ENCODE data around the gene GLI3.

DNA sequence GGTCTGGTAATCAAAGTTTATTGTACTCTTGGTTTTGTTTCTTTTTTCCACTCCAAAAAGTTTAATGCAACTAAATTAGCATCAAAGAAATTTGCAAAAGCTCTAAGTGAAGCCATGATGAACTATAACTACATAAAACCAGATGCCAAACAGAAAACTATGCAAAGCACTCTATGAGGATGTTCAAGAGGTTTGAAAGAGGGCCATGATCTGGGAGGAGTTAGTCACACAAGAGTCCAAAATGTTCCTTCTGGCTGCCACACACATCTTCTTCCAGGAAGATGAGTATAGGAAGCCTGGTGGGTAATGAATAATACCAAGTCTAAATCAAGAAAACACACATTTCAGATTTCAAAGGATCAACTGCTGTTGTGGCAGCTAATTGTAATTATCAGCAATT lies 28.4 kb downstream of the GLI3 start:
- TF ChIP-seq POLR2A (IDR thresholded peaks at IDR 0.05) = no peak
- TF ChIP-seq, protein P1, sequence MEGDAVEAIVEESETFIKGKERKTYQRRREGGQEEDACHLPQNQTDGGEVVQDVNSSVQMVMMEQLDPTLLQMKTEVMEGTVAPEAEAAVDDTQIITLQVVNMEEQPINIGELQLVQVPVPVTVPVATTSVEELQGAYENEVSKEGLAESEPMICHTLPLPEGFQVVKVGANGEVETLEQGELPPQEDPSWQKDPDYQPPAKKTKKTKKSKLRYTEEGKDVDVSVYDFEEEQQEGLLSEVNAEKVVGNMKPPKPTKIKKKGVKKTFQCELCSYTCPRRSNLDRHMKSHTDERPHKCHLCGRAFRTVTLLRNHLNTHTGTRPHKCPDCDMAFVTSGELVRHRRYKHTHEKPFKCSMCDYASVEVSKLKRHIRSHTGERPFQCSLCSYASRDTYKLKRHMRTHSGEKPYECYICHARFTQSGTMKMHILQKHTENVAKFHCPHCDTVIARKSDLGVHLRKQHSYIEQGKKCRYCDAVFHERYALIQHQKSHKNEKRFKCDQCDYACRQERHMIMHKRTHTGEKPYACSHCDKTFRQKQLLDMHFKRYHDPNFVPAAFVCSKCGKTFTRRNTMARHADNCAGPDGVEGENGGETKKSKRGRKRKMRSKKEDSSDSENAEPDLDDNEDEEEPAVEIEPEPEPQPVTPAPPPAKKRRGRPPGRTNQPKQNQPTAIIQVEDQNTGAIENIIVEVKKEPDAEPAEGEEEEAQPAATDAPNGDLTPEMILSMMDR (IDR thresholded peaks at IDR 0.05) = no peak
